SK-N-SH (cell line): ENCODE results near the gene OR4N5. TPM values are rescaled to one million over a fixed set of nuclear protein-coding genes. Genes with fewer than 3 reads are reported as not detected.

Source experiments
- CTCF ChIA-PET: fragments of 300-600, 350-600 bp; formaldehyde crosslinking; extraction: SDS; loops from one replicate; lab custom pipeline; 2021; lab: Yijun Ruan, JAX
- POLR2A ChIA-PET: fragments of 350-600 bp; sonication (Branson Sonifier 250); formaldehyde crosslinking; extraction: SDS; loops from one replicate; lab custom pipeline; 2020; ENCODE audit warnings: antibody characterized with exemption, inconsistent platforms; lab: Yijun Ruan, JAX
- DNase-seq: peaks from one replicate; pipeline ENCODE4 v3.0.0; 2012
- H2AFZ ChIP-seq: fragments of 200-600 bp; sonication (generic); 2 replicates; pipeline ENCODE4 v1.8.1; 2016; ENCODE audit warnings: antibody characterized with exemption, mild to moderate bottlenecking, low read depth
- H3F3A ChIP-seq: fragments of 200-600 bp; sonication (generic); replicated peaks from 2 replicates; pipeline ENCODE3; 2016; ENCODE audit warnings: antibody characterized with exemption, mild to moderate bottlenecking; ENCODE audit not compliant: insufficient read depth
- H3K27ac ChIP-seq, 2 experiments: fragments of 200-500 bp in 1 of 2; fragments of 200-600 bp in 1 of 2; sonication (Bioruptor generic) in 1 of 2; sonication (generic), shearing (Covaris generic) in 1 of 2; 2 replicates each; pipeline versions ENCODE4 v1.5.1 to v1.6.1; 2014 to 2016; ENCODE audit warnings: low read depth in 2 of 2, inconsistent platforms in 1 of 2, low read length in 1 of 2, mild to moderate bottlenecking in 1 of 2, mixed read lengths in 1 of 2
- H3K27me3 ChIP-seq: fragments of 200-600 bp; sonication (generic), shearing (Covaris generic); 2 replicates; pipeline ENCODE4 v1.6.1; 2016; ENCODE audit warnings: mixed run types; ENCODE audit not compliant: insufficient read depth
- H3K36me3 ChIP-seq, 2 experiments: fragments of 200-500 bp in 1 of 2; fragments of 200-600 bp in 1 of 2; sonication (Bioruptor generic) in 1 of 2; sonication (generic) in 1 of 2; replicated peaks in 1 of 2; 2 replicates each; pipeline versions ENCODE3 to v1.5.1; 2014 to 2016; ENCODE audit warnings: low read length in 1 of 2, mild to moderate bottlenecking in 1 of 2; ENCODE audit not compliant: insufficient read depth in 2 of 2, control insufficient read depth in 1 of 2
- H3K4me1 ChIP-seq, 2 experiments: fragments of 200-500 bp in 1 of 2; fragments of 200-600 bp in 1 of 2; sonication (Bioruptor generic) in 1 of 2; sonication (generic), shearing (Covaris generic) in 1 of 2; 2 replicates each; pipeline versions ENCODE4 v1.5.1 to v1.6.1; 2014 to 2016; ENCODE audit warnings: low read depth in 1 of 2, low read length in 1 of 2, mixed run types in 1 of 2; ENCODE audit not compliant: insufficient read depth in 2 of 2, control insufficient read depth in 1 of 2
- H3K4me2 ChIP-seq: fragments of 200-600 bp; sonication (generic), shearing (Covaris generic); 2 replicates; pipeline ENCODE4 v1.6.1; 2017; ENCODE audit warnings: mixed run types
- H3K4me3 ChIP-seq, 2 experiments: fragments of 200-500 bp in 1 of 2; fragments of 200-600 bp in 1 of 2; sonication (Bioruptor generic) in 1 of 2; sonication (generic), shearing (Covaris generic) in 1 of 2; 2 replicates each; pipeline versions ENCODE4 v1.5.1 to v1.8.1; 2014 to 2016; ENCODE audit warnings: low read depth in 2 of 2, inconsistent platforms in 1 of 2, low read length in 1 of 2, mild to moderate bottlenecking in 1 of 2, mixed read lengths in 1 of 2, moderate library complexity in 1 of 2
- H3K79me2 ChIP-seq: fragments of 200-600 bp; sonication (generic); 2 replicates; pipeline ENCODE4 v1.8.1; 2017; ENCODE audit warnings: mild to moderate bottlenecking; ENCODE audit not compliant: insufficient read depth
- H3K9ac ChIP-seq: fragments of 200-600 bp; sonication (generic); 2 replicates; pipeline ENCODE4 v1.6.1; 2017; ENCODE audit warnings: mixed run types
- H3K9me2 ChIP-seq: fragments of 200-600 bp; sonication (generic); 2 replicates; pipeline ENCODE4 v1.6.1; 2017; ENCODE audit warnings: mixed run types
- H3K9me3 ChIP-seq: fragments of 200-600 bp; sonication (generic); 2 replicates; pipeline ENCODE4 v1.6.1; 2017; ENCODE audit warnings: mixed run types, mild to moderate bottlenecking, moderate library complexity
- H4K20me1 ChIP-seq: fragments of 200-600 bp; sonication (generic); 2 replicates; pipeline ENCODE4 v1.6.1; 2017; ENCODE audit warnings: mild to moderate bottlenecking, mixed run types; ENCODE audit not compliant: insufficient read depth
- EP300 ChIP-seq, 2 experiments: IDR thresholded peaks; 2 replicates each; pipeline versions ENCODE4 v1.4.0 to v1.6.1; 2012; ENCODE audit warnings: borderline replicate concordance in 1 of 2, low read depth in 1 of 2, low read length in 1 of 2
- EZH2phosphoT487 ChIP-seq: fragments of 200-600 bp; sonication (generic); IDR thresholded peaks from 2 replicates; pipeline ENCODE4 v1.6.1; 2017; ENCODE audit warnings: low read depth, mixed run types, mild to moderate bottlenecking, antibody characterized with exemption, moderate library complexity, borderline replicate concordance
- FOXM1 ChIP-seq: IDR thresholded peaks from 2 replicates; pipeline ENCODE4 v1.4.0; 2012; ENCODE audit warnings: low read depth, mild to moderate bottlenecking
- IRF3 ChIP-seq: fragments of 150-350 bp; IDR thresholded peaks from 2 replicates; pipeline ENCODE4 v1.6.1; 2016; ENCODE audit warnings: mild to moderate bottlenecking, low read depth, low read length
- JUND ChIP-seq: IDR thresholded peaks from 2 replicates; pipeline ENCODE4 v1.4.0; 2012
- MAX ChIP-seq: IDR thresholded peaks from 2 replicates; pipeline ENCODE4 v1.4.0; 2012; ENCODE audit warnings: low read depth
- MEF2A ChIP-seq: IDR thresholded peaks from 2 replicates; pipeline ENCODE4 v1.4.0; 2012; ENCODE audit warnings: low read depth, borderline replicate concordance
- MXI1 ChIP-seq: IDR thresholded peaks from 2 replicates; pipeline ENCODE4 v1.6.1; 2012; ENCODE audit warnings: mild to moderate bottlenecking, low read depth, low read length, improper control_type of control experiment
- NFIC ChIP-seq: IDR thresholded peaks from 2 replicates; pipeline ENCODE4 v1.4.0; 2012; ENCODE audit warnings: borderline replicate concordance
- RAD21 ChIP-seq: IDR thresholded peaks from 2 replicates; pipeline ENCODE4 v1.6.1; 2012; ENCODE audit warnings: mild to moderate bottlenecking, low read length
- RCOR1 ChIP-seq: fragments of 150-350 bp; IDR thresholded peaks from 2 replicates; pipeline ENCODE4 v1.6.1; 2017; ENCODE audit warnings: antibody characterized with exemption, low read length
- REST ChIP-seq: IDR thresholded peaks from 2 replicates; pipeline ENCODE4 v1.6.1; 2012; ENCODE audit warnings: mild to moderate bottlenecking, low read depth, low read length, moderate library complexity
- RFX5 ChIP-seq: IDR thresholded peaks from 2 replicates; pipeline ENCODE4 v1.6.1; 2012; ENCODE audit warnings: mild to moderate bottlenecking, improper control_type of control experiment, low read length
- SIN3A ChIP-seq: IDR thresholded peaks from 2 replicates; pipeline ENCODE4 v1.6.1; 2012; ENCODE audit warnings: low read depth, mild to moderate bottlenecking, low read length, moderate library complexity, borderline replicate concordance
- TCF12 ChIP-seq: IDR thresholded peaks from 2 replicates; pipeline ENCODE4 v1.4.0; 2012
- WGBS: methylation state at CpG from one replicate; pipeline ENCODE4 v1.1.6; 2017; ENCODE audit warnings: low lambda C conversion rate; 5-methylcytosine and 5-hydroxymethylcytosine counted together
- polyA plus RNA-seq, 3 experiments: library from polyadenylated mRNA; depleted of rRNA; stranded (reverse); fragments of >200 nt; gene quantifications; 2 replicates each; pipeline ENCODE4 v1.2.3, GENCODE V29; 2012

The OR4N5 gene
- not detected in 2 replicates for polyA plus RNA-seq (2012; rRNA removed)
- not detected in 2 replicates for polyA plus RNA-seq (2012; cell fraction: cytosol; rRNA removed)
- polyA plus RNA-seq (2012; cell fraction: nucleus; rRNA removed) = not detected in 2 replicates

GRCh38 chr14:20138520-20138919, at the start of gene OR4N5:
OR4N5 (plus strand) TSS chr14:20138820; CDS start chr14:20143736, 4,916 bp downstream.
- POLR2A ChIA-PET = no interaction called here
- CTCF ChIA-PET = no interaction called here
- Histone ChIP-seq H3K9me2 (no peaks in the 10 kb centered on the region), H3K4me1 (no peaks in the 10 kb centered on the region), H4K20me1 (no peaks in the 10 kb centered on the region), H3K4me3 (no peak within 1 kb of the TSS), H3K79me2 (no peaks in the 10 kb centered on the region), H3K27ac (no peak within 1 kb of the TSS), H2AFZ (no peak within 1 kb of the TSS), H3K27me3 (peaks cover 6% of the 10 kb centered on the region; the same call in 1 of the 2 replicates), H3K4me2 (no peak within 1 kb of the TSS), H3K9ac (no peak within 1 kb of the TSS), H3K36me3 (no peaks in the 10 kb centered on the region), H3K9me3 (no peaks in the 10 kb centered on the region), H3F3A (no peaks in the 10 kb centered on the region)
- TF ChIP-seq FOXM1 (no peak), TCF12 (no peak), SIN3A (no peak), RFX5 (no peak), MXI1 (no peak), JUND (no peak), REST (no peak), IRF3 (no peak)
- no peak for DNase-seq
- 7% methylated on average over 2 of the region's 2 CpGs for WGBS

- no peaks in the 10 kb centered on the region for H3K4me1 ChIP-seq
- WGBS = under 1% methylated on average over 4 of the region's 4 CpGs
- H3K9me3 ChIP-seq = no peaks in the 10 kb centered on the region
- H3F3A ChIP-seq = no peaks in the 10 kb centered on the region
- no peak for TF ChIP-seq IRF3
- no peak for TF ChIP-seq MAX
- TF ChIP-seq REST = no peak
- TF ChIP-seq RAD21 = no peak
- no peak for TF ChIP-seq MXI1
- no peak for TF ChIP-seq MEF2A
- no peak for TF ChIP-seq EZH2phosphoT487
- TF ChIP-seq RCOR1 = no peak
- TF ChIP-seq EP300 (IDR thresholded peaks at IDR 0.05; ENCODE audit: borderline replicate concordance in 1 of 2, low read depth in 1 of 2, low read length in 1 of 2) = no peak
- TF ChIP-seq NFIC = no peak
- no peak overlapping the region for H3K4me2 ChIP-seq
- POLR2A ChIA-PET = no interaction called here
- H3K27me3 ChIP-seq = no peaks in the 10 kb centered on the region
- no peak overlapping the region for H3K27ac ChIP-seq
- H3K4me3 ChIP-seq = no peak overlapping the region
- H3K9me2 ChIP-seq = no peaks in the 10 kb centered on the region
- H3K36me3 ChIP-seq = no peaks in the 10 kb centered on the region
- CTCF ChIA-PET = no interaction called here
- H3K9ac ChIP-seq = no peak overlapping the region
- no peaks in the 10 kb centered on the region for H4K20me1 ChIP-seq
- no peaks in the 10 kb centered on the region for H3K79me2 ChIP-seq
- DNase-seq = no peak
- no peak overlapping the region for H2AFZ ChIP-seq
These were observed 46.6 kb upstream of the OR4N5 start for GRCh38 chr14:20092050-20092449.
